PC-3 (cell line): ENCODE data around the gene BCL2L12. TPM values are rescaled to one million over a fixed set of nuclear protein-coding genes. Genes with fewer than 3 reads are reported as not detected.

Experiments used
- ATAC-seq: fragments of 200-7000 bp; cut with Tn5 transposase; 2 replicates; pipeline ENCODE4 v1.9.1; 2020; ENCODE audit warnings: mild to moderate bottlenecking, moderate library complexity
- BruUV-seq: library from RNA; stranded (reverse); fragments of 400-500 nt; replicated peaks from 2 replicates; lab custom pipeline; 2021; lab: Mats Ljungman, UMichigan
- CTCF ChIA-PET: fragments of 300-600 bp; sonication (Branson Sonifier 250); formaldehyde crosslinking; loops from one replicate; lab custom pipeline; 2022; ENCODE audit warnings: antibody characterized with exemption; lab: Charles Lee
- POLR2A ChIA-PET: fragments of 300-600 bp; sonication (Branson Sonifier 250); formaldehyde crosslinking; loops from one replicate; lab custom pipeline; 2022; ENCODE audit warnings: antibody characterized with exemption; ENCODE audit not compliant: unreplicated experiment; lab: Charles Lee
- DNase-seq: peaks from one replicate; pipeline ENCODE4 v3.0.0-alpha.2; 2015
- H2AFZ ChIP-seq: fragments of 300-600 bp; sonication (generic); 2 replicates; pipeline ENCODE4 v1.6.0; 2016; ENCODE audit warnings: antibody characterized with exemption, low read length
- H3F3A ChIP-seq: fragments of 300-600 bp; sonication (generic); one replicate; pipeline ENCODE4 v1.6.0; 2017; ENCODE audit warnings: antibody characterized with exemption, low read length, control low read depth, mild to moderate bottlenecking; ENCODE audit not compliant: unreplicated experiment
- H3K27ac ChIP-seq: fragments of 300-600 bp; sonication (generic); 2 replicates; pipeline ENCODE4 v1.5.1; 2016; ENCODE audit warnings: mild to moderate bottlenecking, low read length
- H3K27me3 ChIP-seq: fragments of 300-600 bp; sonication (generic); 2 replicates; pipeline ENCODE4 v1.6.1; 2016; ENCODE audit warnings: low read length, mixed read lengths
- H3K36me3 ChIP-seq: fragments of 300-600 bp; sonication (generic); 2 replicates; pipeline ENCODE4 v1.6.1; 2016; ENCODE audit warnings: low read depth, mixed run types, low read length, mixed read lengths
- H3K4me1 ChIP-seq: fragments of 300-600 bp; sonication (generic); 2 replicates; pipeline ENCODE4 v1.5.1; 2016; ENCODE audit warnings: low read length; ENCODE audit not compliant: insufficient read depth
- H3K4me2 ChIP-seq: fragments of 300-600 bp; sonication (generic); 2 replicates; pipeline ENCODE4 v1.6.0; 2016; ENCODE audit warnings: low read length
- H3K4me3 ChIP-seq: fragments of 300-600 bp; sonication (generic); 2 replicates; pipeline ENCODE4 v1.5.1; 2016; ENCODE audit warnings: mild to moderate bottlenecking, low read length, mixed read lengths
- H3K79me2 ChIP-seq: fragments of 300-600 bp; sonication (generic); 2 replicates; pipeline ENCODE4 v1.6.1; 2017; ENCODE audit warnings: low read length, mixed read lengths
- H3K9ac ChIP-seq: fragments of 300-600 bp; sonication (generic); 2 replicates; pipeline ENCODE4 v1.6.0; 2016; ENCODE audit warnings: mild to moderate bottlenecking, low read length
- H3K9me2 ChIP-seq: fragments of 300-600 bp; sonication (generic); replicated peaks from 2 replicates; pipeline ENCODE4 v1.6.1; 2016; ENCODE audit warnings: mixed run types, low read length, mixed read lengths
- H3K9me3 ChIP-seq: fragments of 300-600 bp; sonication (generic); 2 replicates; pipeline ENCODE4 v1.6.1; 2016; ENCODE audit warnings: low read length, mixed read lengths
- H4K20me1 ChIP-seq: fragments of 300-600 bp; sonication (generic); 2 replicates; pipeline ENCODE4 v1.6.1; 2016; ENCODE audit warnings: low read length, mixed read lengths
- CTCF ChIP-seq: fragments of 300-600 bp; sonication (generic); conservative IDR thresholded peaks from 2 replicates; pipeline ENCODE4 v1.5.1; 2017; ENCODE audit warnings: antibody characterized with exemption, low read depth, mild to moderate bottlenecking, low read length
- EZH2 ChIP-seq: fragments of 300-600 bp; sonication (generic); IDR thresholded peaks from one replicate; pipeline ENCODE4 v1.6.1; 2017; ENCODE audit warnings: antibody characterized with exemption, mild to moderate bottlenecking, low read length; ENCODE audit not compliant: unreplicated experiment
- EZH2phosphoT487 ChIP-seq: fragments of 300-600 bp; sonication (generic); IDR thresholded peaks from 2 replicates; pipeline ENCODE4 v1.6.1; 2018; ENCODE audit warnings: mild to moderate bottlenecking, antibody characterized with exemption, low read length, borderline replicate concordance
- intact Hi-C: fragments of 100-400 bp; cut with micrococcal nuclease; formaldehyde crosslinking; loops from 2 replicates; pipeline ENCODE4 v1.9.0; 2023
- total RNA-seq: library from RNA; depleted of rRNA; stranded (reverse); fragments of >200 nt; gene quantifications from 2 replicates; pipeline ENCODE4 v1.2.3, GENCODE V29; 2014

Gene BCL2L12
- total RNA-seq, 1 experiment from 2014 or later, result 104 TPM

- no peak overlapping the region for H3K4me2 ChIP-seq
- no peaks in the 10 kb centered on the region for H3K9me3 ChIP-seq
- H3K4me1 ChIP-seq, result peaks cover 19% of the 10 kb centered on the region
- no peak for DNase-seq
- H3F3A ChIP-seq, result no peaks in the 10 kb centered on the region
- no peaks in the 10 kb centered on the region for H3K79me2 ChIP-seq
- H3K4me3 ChIP-seq, result no peak overlapping the region
- no peaks in the 10 kb centered on the region; the same call in 1 of the 2 replicates for H3K36me3 ChIP-seq
- no TSS peak for BruUV-seq
- no peaks in the 10 kb centered on the region for H3K9me2 ChIP-seq
- no peak overlapping the region for H3K9ac ChIP-seq
- ChIA-PET CTCF (no interaction called here), POLR2A (no interaction called here)
- peaks cover under 1% of the 10 kb centered on the region; the same call in 1 of the 2 replicates for H4K20me1 ChIP-seq
- no peak for TF ChIP-seq EZH2
- TF ChIP-seq CTCF, result no peak
- TF ChIP-seq EZH2phosphoT487, result no peak
- no peak overlapping the region for H3K27ac ChIP-seq
- no peaks in the 10 kb centered on the region for H3K27me3 ChIP-seq
- no peak overlapping the region for H2AFZ ChIP-seq
- intact Hi-C loops, result loop anchor here (5.0 kb wide), 1 partner anchor 115 kb away; no protein-coding TSS in a partner anchor
- no peak for ATAC-seq
These were observed 26.4 kb downstream of the BCL2L12 start for GRCh38 chr19:49692147-49692506.

- POLR2A ChIA-PET, result no interaction called here
- Histone ChIP-seq H3K79me2 (no peaks in the 10 kb centered on the region), H3F3A (no peaks in the 10 kb centered on the region), H4K20me1 (no peaks in the 10 kb centered on the region), H3K9ac (no peak overlapping the region), H3K36me3 (no peaks in the 10 kb centered on the region), H3K27me3 (no peaks in the 10 kb centered on the region), H3K9me2 (no peaks in the 10 kb centered on the region), H3K9me3 (no peaks in the 10 kb centered on the region), H3K27ac (no peak overlapping the region), H3K4me2 (no peak overlapping the region), H3K4me3 (no peak overlapping the region), H3K4me1 (peaks cover 7% of the 10 kb centered on the region; the same call in 1 of the 2 replicates), H2AFZ (no peak overlapping the region)
- BruUV-seq, result no TSS peak
- CTCF ChIA-PET, result interaction anchor here (0.6 to 0.7 kb wide), 2 partner anchors 12 to 55 kb away, joined by 4 to 5 read pairs; no protein-coding TSS in a partner anchor
- intact Hi-C loops, result no loop called here
- DNase-seq (no peak), ATAC-seq (no peak)
- TF ChIP-seq EZH2phosphoT487, result no peak
- TF ChIP-seq EZH2, result no peak
- no peak for TF ChIP-seq CTCF
These were observed 30.4 kb downstream of the BCL2L12 start for GRCh38 chr19:49696115-49696514.

GRCh38 chr19:49696865-49697264 is 31.1 kb downstream of the BCL2L12 start:
- CTCF ChIA-PET, result no interaction called here
- no peaks in the 10 kb centered on the region for H3K9me2 ChIP-seq
- intact Hi-C loops, result no loop called here
- no peaks in the 10 kb centered on the region for H3K27me3 ChIP-seq
- H3K36me3 ChIP-seq, result no peaks in the 10 kb centered on the region
- no peaks in the 10 kb centered on the region for H3K9me3 ChIP-seq
- TF ChIP-seq EZH2phosphoT487 (no peak), CTCF (no peak), EZH2 (no peak)
- H3K9ac ChIP-seq, result no peak overlapping the region
- H2AFZ ChIP-seq, result no peak overlapping the region
- H4K20me1 ChIP-seq, result no peaks in the 10 kb centered on the region
- ATAC-seq, result no peak
- H3K27ac ChIP-seq, result no peak overlapping the region
- POLR2A ChIA-PET, result interaction anchor here (0.6 kb wide), 1 partner anchor 1266 kb away, joined by 3 read pairs; no protein-coding TSS in a partner anchor
- no TSS peak for BruUV-seq
- H3K4me1 ChIP-seq, result no peaks in the 10 kb centered on the region
- DNase-seq, result no peak
- no peak overlapping the region for H3K4me2 ChIP-seq
- H3F3A ChIP-seq, result no peaks in the 10 kb centered on the region
- H3K4me3 ChIP-seq, result no peak overlapping the region
- H3K79me2 ChIP-seq, result no peaks in the 10 kb centered on the region
